BE2C (cell line): ENCODE data around the gene PDE3A.

Experiments used
- DNase-seq: peaks from one replicate; pipeline ENCODE4 v3.0.0-alpha.2; 2020
- H3K27me3 ChIP-seq: fragments of 250-450 bp; sonication (Bioruptor Pico); 2 replicates; pipeline ENCODE4 v1.5.1; 2020; ENCODE audit warnings: mild to moderate bottlenecking
- H3K36me3 ChIP-seq: fragments of 250-450 bp; sonication (Bioruptor Pico); 2 replicates; pipeline ENCODE4 v1.5.1; 2020; ENCODE audit warnings: mild to moderate bottlenecking
- H3K4me1 ChIP-seq: fragments of 250-450 bp; sonication (Bioruptor Pico); 2 replicates; pipeline ENCODE4 v1.5.1; 2020
- H3K4me3 ChIP-seq: 2 replicates; pipeline ENCODE4 v1.5.1; 2011; ENCODE audit warnings: low read depth, low read length
- H3K9me3 ChIP-seq: fragments of 250-450 bp; sonication (Bioruptor Pico); 2 replicates; pipeline ENCODE4 v1.5.1; 2020
- TF ChIP-seq, protein P1 (sequence below): IDR thresholded peaks from 2 replicates; pipeline ENCODE4 v1.5.1; 2012; ENCODE audit warnings: mild to moderate bottlenecking, low read depth, low read length

PDE3A gene

DNA sequence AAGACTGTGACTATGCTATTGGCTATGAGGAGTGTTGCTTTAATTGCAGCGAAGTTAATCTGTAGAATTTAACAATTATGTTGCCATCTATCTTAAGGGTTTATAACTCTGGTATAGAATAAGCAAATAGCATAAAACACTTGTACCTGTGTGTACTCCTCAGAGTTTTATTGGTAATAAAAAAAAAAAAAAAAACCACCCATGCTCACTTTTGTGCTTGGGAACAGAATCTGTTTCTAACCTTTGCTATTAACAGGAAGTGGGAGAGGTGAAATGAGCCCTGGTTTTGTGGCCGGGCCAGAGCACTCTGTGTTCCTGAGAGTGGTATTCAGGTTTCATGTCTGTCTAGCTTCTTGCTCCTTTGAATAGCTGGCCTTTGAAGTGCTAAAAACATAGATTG lies 53.1 kb downstream of the PDE3A start:
- Histone ChIP-seq H3K27me3 (no peaks in the 10 kb centered on the region), H3K36me3 (no peaks in the 10 kb centered on the region), H3K4me1 (no peaks in the 10 kb centered on the region), H3K9me3 (no peaks in the 10 kb centered on the region), H3K4me3 (no peak overlapping the region)
- TF ChIP-seq, protein P1, sequence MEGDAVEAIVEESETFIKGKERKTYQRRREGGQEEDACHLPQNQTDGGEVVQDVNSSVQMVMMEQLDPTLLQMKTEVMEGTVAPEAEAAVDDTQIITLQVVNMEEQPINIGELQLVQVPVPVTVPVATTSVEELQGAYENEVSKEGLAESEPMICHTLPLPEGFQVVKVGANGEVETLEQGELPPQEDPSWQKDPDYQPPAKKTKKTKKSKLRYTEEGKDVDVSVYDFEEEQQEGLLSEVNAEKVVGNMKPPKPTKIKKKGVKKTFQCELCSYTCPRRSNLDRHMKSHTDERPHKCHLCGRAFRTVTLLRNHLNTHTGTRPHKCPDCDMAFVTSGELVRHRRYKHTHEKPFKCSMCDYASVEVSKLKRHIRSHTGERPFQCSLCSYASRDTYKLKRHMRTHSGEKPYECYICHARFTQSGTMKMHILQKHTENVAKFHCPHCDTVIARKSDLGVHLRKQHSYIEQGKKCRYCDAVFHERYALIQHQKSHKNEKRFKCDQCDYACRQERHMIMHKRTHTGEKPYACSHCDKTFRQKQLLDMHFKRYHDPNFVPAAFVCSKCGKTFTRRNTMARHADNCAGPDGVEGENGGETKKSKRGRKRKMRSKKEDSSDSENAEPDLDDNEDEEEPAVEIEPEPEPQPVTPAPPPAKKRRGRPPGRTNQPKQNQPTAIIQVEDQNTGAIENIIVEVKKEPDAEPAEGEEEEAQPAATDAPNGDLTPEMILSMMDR, result no peak
- no peak for DNase-seq

DNA sequence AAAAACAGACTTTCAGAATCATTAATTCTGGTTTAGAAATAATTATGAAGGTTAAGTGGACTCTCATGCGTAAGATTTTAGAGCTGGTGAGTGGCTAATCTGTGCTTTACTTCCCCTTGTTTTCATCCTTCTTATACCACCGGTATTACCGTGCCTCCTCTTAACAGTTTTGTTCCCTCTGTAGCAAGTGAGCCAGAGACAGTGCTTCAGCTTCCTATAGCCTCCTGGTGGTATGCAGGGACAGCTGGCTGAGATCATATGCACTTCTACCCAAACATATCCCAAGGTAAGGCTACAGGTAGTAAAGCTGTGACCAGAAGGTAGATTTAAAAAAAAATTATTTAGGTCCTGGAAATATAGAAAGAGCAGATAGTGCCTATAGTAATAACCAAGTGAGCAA lies 55.2 kb downstream of the PDE3A start:
- no peaks in the 10 kb centered on the region for H3K9me3 ChIP-seq
- TF ChIP-seq, protein P1, result no peak
- no peak for DNase-seq
- H3K36me3 ChIP-seq, result no peaks in the 10 kb centered on the region
- no peaks in the 10 kb centered on the region for H3K4me1 ChIP-seq
- H3K4me3 ChIP-seq, result no peak overlapping the region
- no peaks in the 10 kb centered on the region for H3K27me3 ChIP-seq

DNA sequence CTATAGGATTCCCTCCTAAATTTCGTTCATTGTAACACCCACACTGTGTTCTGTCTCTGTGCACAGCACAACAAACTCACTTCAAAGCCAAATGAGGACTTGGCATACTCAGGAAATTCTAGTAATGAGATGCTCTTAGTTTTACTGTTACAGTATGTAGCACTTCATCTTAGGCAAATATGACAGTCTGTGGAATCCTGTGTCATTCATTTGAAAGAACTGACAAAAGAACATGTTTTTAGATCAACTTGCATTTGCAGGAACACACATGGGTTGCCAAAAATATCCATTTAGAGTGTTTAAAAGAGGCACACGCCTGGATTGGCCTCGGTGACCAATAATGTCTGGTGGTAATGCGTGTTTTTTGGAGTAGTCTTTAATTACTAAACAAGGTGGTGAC lies 56.5 kb downstream of the PDE3A start:
- Histone ChIP-seq H3K36me3 (no peaks in the 10 kb centered on the region), H3K4me1 (no peaks in the 10 kb centered on the region), H3K9me3 (no peaks in the 10 kb centered on the region), H3K27me3 (no peaks in the 10 kb centered on the region), H3K4me3 (no peak overlapping the region)
- TF ChIP-seq, protein P1, result no peak
- DNase-seq, result no peak

DNA sequence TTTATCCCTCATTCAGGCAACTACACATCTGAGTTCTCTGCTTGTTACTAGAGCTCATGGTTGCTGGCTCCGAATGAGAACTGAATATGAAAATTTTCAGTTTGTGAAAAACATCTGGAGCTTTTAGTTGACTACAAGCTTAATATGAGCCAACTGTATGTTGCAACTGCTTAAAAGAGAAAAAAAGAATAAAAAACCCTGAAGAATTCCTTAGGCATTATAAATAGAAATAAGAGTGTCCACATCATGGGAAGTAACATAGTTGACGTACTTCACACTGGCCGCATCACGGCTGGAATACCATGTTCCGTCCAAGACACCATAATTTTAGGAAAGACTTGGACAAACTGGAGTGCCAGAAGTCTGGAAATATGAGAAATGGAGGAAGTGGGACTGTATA lies 57.9 kb downstream of the PDE3A start:
- no peaks in the 10 kb centered on the region for H3K36me3 ChIP-seq
- no peak overlapping the region for H3K4me3 ChIP-seq
- no peaks in the 10 kb centered on the region for H3K4me1 ChIP-seq
- H3K27me3 ChIP-seq, result no peaks in the 10 kb centered on the region
- no peaks in the 10 kb centered on the region for H3K9me3 ChIP-seq
- TF ChIP-seq, protein P1, result no peak
- no peak for DNase-seq

DNA sequence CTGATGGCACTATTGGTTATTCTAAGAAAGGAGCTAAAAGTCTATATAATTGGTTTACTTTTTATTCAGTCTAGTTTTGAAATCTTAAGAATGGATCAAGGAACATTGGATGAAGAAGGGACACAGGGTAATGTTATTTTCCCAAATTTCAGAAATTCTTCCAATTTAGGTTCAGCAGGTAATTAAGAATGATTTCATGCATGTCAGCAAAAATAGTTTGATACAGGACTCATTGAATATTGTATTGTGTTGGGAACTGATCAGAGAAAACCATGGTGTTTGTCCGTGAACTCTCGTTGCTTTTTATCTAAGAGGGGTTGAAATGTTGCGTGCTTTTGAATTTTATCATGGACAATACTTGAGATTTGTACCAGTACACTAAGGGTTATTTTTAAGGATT lies 58.6 kb downstream of the PDE3A start:
- TF ChIP-seq, protein P1, result no peak
- Histone ChIP-seq H3K27me3 (no peaks in the 10 kb centered on the region), H3K4me1 (no peaks in the 10 kb centered on the region), H3K36me3 (no peaks in the 10 kb centered on the region), H3K9me3 (no peaks in the 10 kb centered on the region), H3K4me3 (no peak overlapping the region)
- DNase-seq, result no peak

DNA sequence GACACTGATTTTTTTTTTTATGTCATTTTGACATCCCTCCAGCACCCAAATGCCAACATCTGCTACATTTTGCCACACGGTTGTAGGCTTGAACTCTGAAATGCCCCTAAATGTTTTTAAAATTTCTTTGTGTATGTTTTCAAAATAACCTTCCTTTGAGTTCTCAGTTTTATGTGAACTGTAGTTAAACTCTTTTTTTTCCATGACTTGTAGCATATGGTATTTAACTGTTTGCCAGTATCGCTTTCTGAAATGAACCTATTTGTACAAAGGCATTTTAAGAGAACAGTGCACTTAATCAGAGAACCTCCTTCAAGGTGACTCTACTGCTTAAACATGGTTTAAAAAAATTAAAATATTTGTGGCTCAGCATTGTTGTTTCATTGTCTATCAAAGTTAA lies 61.5 kb downstream of the PDE3A start:
- H3K36me3 ChIP-seq, result no peaks in the 10 kb centered on the region
- no peak overlapping the region for H3K4me3 ChIP-seq
- no peaks in the 10 kb centered on the region for H3K4me1 ChIP-seq
- no peak for DNase-seq
- H3K9me3 ChIP-seq, result no peaks in the 10 kb centered on the region
- no peaks in the 10 kb centered on the region for H3K27me3 ChIP-seq
- TF ChIP-seq, protein P1, result no peak
